DND-41 (cell line): Measurements from ENCODE around the gene CIC.
"Not testable (repeated sequence)": the region's sequence is repeated elsewhere in the genome, so short reads cannot be mapped to it uniquely, and the experiment has no call there.

ENCODE experiments used
- ATAC-seq: fragments of 200-7000 bp; cut with Tn5 transposase; 3 replicates; pipeline ENCODE4 v1.9.1; 2021; ENCODE audit warnings: low read depth; ENCODE audit not compliant: insufficient read depth
- DNase-seq: peaks from one replicate; pipeline ENCODE4 v3.0.0-alpha.2; 2020
- H2AFZ ChIP-seq: 2 replicates; pipeline ENCODE4 v1.6.0; 2012; ENCODE audit warnings: low read depth, low read length
- H3K27ac ChIP-seq: 2 replicates; pipeline ENCODE4 v1.5.1; 2012; ENCODE audit warnings: low read length, inconsistent platforms
- H3K27me3 ChIP-seq: fragments of 200-600 bp; sonication (generic); 2 replicates; pipeline ENCODE4 v1.6.0; 2012; ENCODE audit warnings: low read length, mild to moderate bottlenecking, inconsistent platforms; ENCODE audit not compliant: insufficient read depth, poor library complexity
- H3K36me3 ChIP-seq: 2 replicates; pipeline ENCODE4 v1.5.1; 2012; ENCODE audit warnings: low read length, inconsistent platforms; ENCODE audit not compliant: insufficient read depth
- H3K4me1 ChIP-seq: 2 replicates; pipeline ENCODE4 v1.5.1; 2012; ENCODE audit warnings: mild to moderate bottlenecking, low read length; ENCODE audit not compliant: insufficient read depth
- H3K4me2 ChIP-seq: 2 replicates; pipeline ENCODE4 v1.6.0; 2012; ENCODE audit warnings: mild to moderate bottlenecking, moderate library complexity, low read length, inconsistent platforms; ENCODE audit not compliant: insufficient read depth
- H3K4me3 ChIP-seq, 2 experiments: fragments of 200-600 bp in 1 of 2; shearing (Covaris generic) in 1 of 2; 2 replicates each; pipeline ENCODE4 v1.5.1; 2012 to 2016; ENCODE audit warnings: inconsistent platforms in 2 of 2, low read length in 2 of 2, mild to moderate bottlenecking in 2 of 2, low read depth in 1 of 2, moderate library complexity in 1 of 2
- H3K79me2 ChIP-seq: 2 replicates; pipeline ENCODE4 v1.6.0; 2012; ENCODE audit warnings: low read length, inconsistent platforms; ENCODE audit not compliant: insufficient read depth
- H3K9ac ChIP-seq: 2 replicates; pipeline ENCODE4 v1.6.0; 2012; ENCODE audit warnings: low read depth, mild to moderate bottlenecking, inconsistent platforms, low read length, moderate library complexity
- H3K9me3 ChIP-seq: 2 replicates; pipeline ENCODE4 v1.5.1; 2012; ENCODE audit warnings: low read length, moderate library complexity, mild to moderate bottlenecking, inconsistent platforms; ENCODE audit not compliant: insufficient read depth, severe bottlenecking
- H4K20me1 ChIP-seq: 2 replicates; pipeline ENCODE4 v1.6.0; 2012; ENCODE audit warnings: low read length; ENCODE audit not compliant: insufficient read depth
- CTCF ChIP-seq: IDR thresholded peaks from 2 replicates; pipeline ENCODE4 v1.5.1; 2012; ENCODE audit warnings: borderline replicate concordance, low read length, moderate library complexity, mild to moderate bottlenecking; ENCODE audit not compliant: poor library complexity, severe bottlenecking; ENCODE audit errors: extremely low read depth
- EZH2 ChIP-seq: IDR thresholded peaks from 3 replicates; pipeline ENCODE4 v1.6.1; 2012; ENCODE audit warnings: borderline replicate concordance, low read depth, mild to moderate bottlenecking, moderate library complexity, low read length, inconsistent platforms; ENCODE audit not compliant: severe bottlenecking

Gene CIC

GRCh38 chr19:42261763-42262162, 7.3 kb upstream of the CIC start:
- no peaks in the 10 kb centered on the region for H3K36me3 ChIP-seq
- DNase-seq (no peak), ATAC-seq (no peak)
- H3K27me3 ChIP-seq: no peaks in the 10 kb centered on the region
- H3K27ac ChIP-seq: no peak overlapping the region
- no peaks in the 10 kb centered on the region for H3K4me1 ChIP-seq
- H2AFZ ChIP-seq: no peak overlapping the region
- H3K79me2 ChIP-seq: no peaks in the 10 kb centered on the region
- no peak overlapping the region for H3K4me3 ChIP-seq
- no peak overlapping the region for H3K4me2 ChIP-seq
- H4K20me1 ChIP-seq: no peaks in the 10 kb centered on the region
- no peak overlapping the region for H3K9ac ChIP-seq
- H3K9me3 ChIP-seq: no peaks in the 10 kb centered on the region
- TF ChIP-seq CTCF: no peak

DNA sequence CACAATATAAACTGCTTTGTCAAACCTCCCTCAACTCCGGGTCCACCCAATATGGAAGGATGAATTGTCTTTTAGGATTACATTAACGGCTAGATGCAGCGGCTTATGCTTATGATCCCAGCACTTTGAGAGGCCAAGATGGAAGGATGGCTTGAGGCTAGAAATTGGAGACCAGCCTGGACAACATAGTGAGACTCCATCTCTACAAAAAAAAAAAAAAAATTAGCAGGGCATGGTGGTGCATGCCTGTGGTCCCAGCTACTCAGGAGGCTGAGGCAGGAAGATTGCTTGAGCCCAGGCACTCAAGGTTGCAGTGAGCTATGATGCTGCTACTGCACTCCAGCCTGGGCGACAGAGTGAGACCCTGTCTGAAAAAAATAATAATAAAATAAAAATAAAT, 2.9 kb upstream of the CIC start:
- H3K36me3 ChIP-seq, H3K4me3 ChIP-seq, H3K4me2 ChIP-seq, DNase-seq, H3K27ac ChIP-seq, H4K20me1 ChIP-seq, H2AFZ ChIP-seq, ATAC-seq, H3K9me3 ChIP-seq, H3K27me3 ChIP-seq: not testable (repeated sequence)
- Histone ChIP-seq H3K9ac (peak overlapping the region; percentile 14; the same call in 1 of the 2 replicates), H3K79me2 (peaks cover 18% of the 10 kb centered on the region), H3K4me1 (peaks cover 24% of the 10 kb centered on the region)

- Histone ChIP-seq H3K27ac (peak overlapping the region; percentile 88), H3K4me3 (peak overlapping the region in 1 of 2 experiments; percentile 64; a peak in 2 of 4 replicates), H3K79me2 (peaks cover 27% of the 10 kb centered on the region), H2AFZ (peak overlapping the region; percentile 82), H3K4me2 (peak overlapping the region; percentile 81), H3K4me1 (peaks cover 24% of the 10 kb centered on the region), H3K9ac (peak overlapping the region; percentile 73)
- not testable (repeated sequence) for H3K9me3 ChIP-seq, H4K20me1 ChIP-seq, H3K27me3 ChIP-seq, ATAC-seq, H3K36me3 ChIP-seq, DNase-seq
Observed at GRCh38 chr19:42266928-42267603, 2.0 kb upstream of the CIC start.

- Histone ChIP-seq H3K27me3 (no peaks in the 10 kb centered on the region), H3K9me3 (no peaks in the 10 kb centered on the region), H3K4me3 (peak overlapping the region; percentile 22 to 64; a peak in 3 of 4 replicates), H3K4me2 (peak overlapping the region; percentile 81), H3K79me2 (peaks cover 28% of the 10 kb centered on the region), H3K36me3 (peaks cover 16% of the 10 kb centered on the region), H3K4me1 (peaks cover 24% of the 10 kb centered on the region), H3K27ac (peak overlapping the region; percentile 88), H2AFZ (peak overlapping the region; percentile 82), H3K9ac (peak overlapping the region; percentile 73), H4K20me1 (no peaks in the 10 kb centered on the region)
- no peak for DNase-seq
- no peak for ATAC-seq
- TF ChIP-seq CTCF: no peak
- no peak for TF ChIP-seq EZH2
Observed at GRCh38 chr19:42267644-42268141, 1.4 kb upstream of the CIC start.
